GM19463 (cell line): ENCODE measurements around the gene DCP1B.

Experiments
- ATAC-seq: cut with Tn5 transposase; IDR thresholded peaks from one replicate; pipeline ENCODE4 v1.9.1; 2021; ENCODE audit warnings: mild to moderate bottlenecking, moderate library complexity; ENCODE audit not compliant: unreplicated experiment

The DCP1B gene

DNA sequence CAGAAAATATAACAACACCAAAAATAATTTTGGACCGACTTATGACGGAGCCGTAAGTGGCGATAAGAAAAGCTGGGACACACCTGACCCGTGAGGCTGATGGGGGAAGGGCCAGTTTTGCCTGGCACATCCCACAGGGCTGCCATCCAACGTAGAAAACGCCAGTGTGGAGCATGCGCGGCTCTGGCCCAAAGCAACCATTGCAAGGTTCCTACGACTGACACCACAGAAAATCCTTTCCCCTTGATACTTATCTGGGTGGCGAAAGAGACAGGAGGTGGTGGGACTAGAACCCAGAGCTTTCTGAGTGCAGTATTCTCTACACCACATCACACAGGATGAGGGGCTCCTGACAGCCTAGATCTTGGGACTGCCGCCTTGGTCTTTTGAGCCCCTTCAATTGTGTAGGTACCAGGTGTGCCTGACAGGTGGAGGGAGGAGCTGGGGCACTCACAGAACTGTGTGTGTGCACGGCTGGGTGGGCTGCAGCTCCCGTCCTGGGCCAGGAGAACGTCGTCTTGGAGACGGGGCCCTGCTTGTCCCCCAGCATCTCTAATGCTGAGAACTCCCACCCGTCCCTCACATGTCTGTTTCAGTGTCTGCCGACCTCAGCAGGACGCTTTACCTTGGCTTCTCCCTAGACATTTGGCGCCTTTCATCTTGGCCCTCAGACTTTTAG, 68.4 kb downstream of the DCP1B start:
- no peak for ATAC-seq

DNA sequence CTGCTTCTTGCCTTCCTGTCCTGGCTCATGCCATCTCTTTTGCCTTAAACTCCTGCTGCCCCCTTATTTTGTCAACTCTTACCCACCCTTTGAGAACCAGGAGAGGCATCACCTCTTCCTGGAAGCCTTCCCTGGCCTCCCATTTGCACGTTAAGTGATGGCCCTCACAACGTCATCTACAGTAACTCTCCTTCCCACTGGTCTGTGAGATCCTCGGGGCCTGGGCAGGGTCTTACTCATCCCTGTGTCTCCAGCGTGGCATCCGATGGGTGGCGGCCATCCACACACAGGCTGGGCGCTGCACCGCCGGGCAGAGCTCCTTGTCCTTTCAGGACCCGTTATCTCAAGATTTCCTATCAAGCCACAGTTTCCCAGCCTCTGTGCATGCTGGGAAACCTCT, 69.0 kb downstream of the DCP1B start:
- no peak for ATAC-seq

DNA sequence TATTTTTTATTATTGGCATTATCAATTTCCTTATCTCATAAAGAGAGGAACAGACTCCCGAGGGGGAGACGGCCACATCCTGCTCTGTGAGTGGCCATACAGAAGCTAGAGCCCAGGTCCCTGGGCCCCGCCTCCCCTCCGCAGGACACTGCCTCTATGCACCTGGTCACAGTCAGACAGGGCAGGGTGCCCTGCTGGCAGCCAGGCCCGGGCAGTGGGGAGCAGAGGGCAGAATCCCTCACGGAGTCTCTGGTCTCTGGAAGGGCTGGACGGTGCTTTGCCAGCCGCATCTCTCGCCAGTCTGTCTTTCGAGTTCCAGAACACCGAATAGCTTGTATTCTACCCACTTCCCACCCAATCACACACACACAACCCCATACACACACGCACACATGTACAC, 69.4 kb downstream of the DCP1B start:
- no peak for ATAC-seq

DNA sequence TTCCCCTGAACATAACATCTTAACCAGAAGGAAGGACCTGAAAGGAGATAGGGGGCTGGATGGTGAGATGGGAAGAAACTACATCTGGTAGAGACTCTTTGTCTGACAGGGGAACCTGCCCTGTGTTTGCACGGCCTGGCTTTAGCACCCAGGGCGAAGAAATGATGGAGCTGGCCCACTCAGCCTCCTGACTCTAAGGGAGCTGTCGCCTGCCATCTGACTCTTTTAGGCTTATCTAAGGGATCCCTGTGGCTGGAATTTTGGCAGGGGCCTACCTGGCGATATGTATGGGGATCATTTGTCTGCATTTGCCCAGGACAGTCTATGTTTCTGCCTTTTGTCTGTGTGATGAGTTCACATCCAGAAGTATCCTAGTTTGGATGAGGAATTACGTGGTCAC, 70.2 kb downstream of the DCP1B start:
- no peak for ATAC-seq

DNA sequence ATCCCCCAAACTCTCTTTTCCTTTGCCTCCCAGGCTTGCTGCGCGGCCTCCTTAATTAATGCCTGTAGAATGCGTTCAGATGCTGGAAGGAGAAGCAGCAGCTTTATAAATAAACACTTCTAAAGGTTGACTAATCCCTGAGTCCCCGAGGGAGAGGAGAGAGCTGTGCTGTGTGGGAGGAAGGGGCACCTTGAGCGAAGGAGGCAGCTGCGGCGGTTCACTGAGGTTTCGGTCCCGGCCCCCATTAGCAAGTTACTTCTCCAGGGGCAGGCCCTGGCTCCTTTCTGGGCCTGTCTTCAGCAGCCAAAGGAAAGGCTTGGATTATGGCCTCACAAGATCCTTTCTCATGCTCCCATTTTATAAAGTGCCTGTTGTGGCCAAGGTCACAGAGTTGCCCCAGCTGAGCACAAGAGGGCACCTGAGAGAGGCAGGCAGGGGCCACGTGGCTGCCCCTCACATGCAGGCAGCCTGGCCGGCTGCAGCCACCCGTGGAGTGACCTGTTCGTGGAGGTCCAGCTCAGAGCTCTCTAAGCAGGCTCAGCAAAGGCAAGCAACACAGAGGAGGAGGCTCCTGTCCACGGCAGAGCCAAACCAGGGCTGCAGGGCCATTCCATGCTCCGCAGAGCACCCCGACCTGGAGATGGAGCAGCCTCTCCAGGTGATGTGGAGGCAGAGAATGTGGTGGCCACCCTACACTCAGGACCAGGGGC, 70.8 kb downstream of the DCP1B start:
- ATAC-seq = peak; percentile 74

DNA sequence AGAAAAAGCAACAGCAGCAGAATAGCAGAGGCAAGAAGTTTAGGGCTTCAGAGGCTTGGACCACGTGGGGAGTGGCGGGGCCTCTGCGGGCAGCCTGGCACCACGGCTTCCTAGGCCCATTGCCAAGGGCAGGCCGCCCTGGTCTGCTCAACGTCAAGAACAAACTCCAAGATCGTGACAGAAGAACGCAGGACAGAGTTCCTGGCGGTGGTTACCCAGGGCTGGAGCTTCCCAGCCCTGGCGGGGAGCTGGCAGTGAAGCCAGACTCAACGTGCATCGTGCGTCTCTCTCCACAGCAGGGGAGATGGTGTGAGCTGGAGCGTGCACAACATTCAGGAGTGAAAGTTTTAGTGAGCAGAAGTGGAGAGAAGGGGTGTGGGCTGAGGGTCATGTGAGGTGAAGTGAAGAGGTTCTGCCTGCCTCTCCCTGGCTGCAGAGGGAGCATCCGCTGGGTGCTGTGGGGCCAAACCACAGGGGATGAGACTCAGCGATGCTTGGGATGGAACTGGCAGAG, 71.9 kb downstream of the DCP1B start:
- ATAC-seq = peak; percentile 39

DNA sequence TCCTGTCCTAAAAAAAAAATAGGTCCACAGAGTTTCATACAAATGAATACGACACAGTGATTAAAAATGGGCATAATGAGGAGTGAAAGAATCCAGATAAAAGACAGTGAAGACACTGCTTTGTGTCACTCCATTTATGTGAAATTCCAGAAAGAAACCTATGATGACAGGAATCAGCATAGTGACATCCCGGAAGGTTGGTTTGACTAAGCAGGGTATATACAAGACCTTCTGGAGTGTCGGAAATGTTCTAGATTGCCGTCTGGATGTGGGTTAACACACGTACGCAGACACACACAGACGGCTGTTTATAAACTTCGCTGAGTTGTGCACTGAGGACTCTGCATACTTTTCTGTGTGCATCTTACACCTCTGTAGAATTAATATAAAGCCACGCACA, 72.6 kb downstream of the DCP1B start:
- no peak for ATAC-seq

DNA sequence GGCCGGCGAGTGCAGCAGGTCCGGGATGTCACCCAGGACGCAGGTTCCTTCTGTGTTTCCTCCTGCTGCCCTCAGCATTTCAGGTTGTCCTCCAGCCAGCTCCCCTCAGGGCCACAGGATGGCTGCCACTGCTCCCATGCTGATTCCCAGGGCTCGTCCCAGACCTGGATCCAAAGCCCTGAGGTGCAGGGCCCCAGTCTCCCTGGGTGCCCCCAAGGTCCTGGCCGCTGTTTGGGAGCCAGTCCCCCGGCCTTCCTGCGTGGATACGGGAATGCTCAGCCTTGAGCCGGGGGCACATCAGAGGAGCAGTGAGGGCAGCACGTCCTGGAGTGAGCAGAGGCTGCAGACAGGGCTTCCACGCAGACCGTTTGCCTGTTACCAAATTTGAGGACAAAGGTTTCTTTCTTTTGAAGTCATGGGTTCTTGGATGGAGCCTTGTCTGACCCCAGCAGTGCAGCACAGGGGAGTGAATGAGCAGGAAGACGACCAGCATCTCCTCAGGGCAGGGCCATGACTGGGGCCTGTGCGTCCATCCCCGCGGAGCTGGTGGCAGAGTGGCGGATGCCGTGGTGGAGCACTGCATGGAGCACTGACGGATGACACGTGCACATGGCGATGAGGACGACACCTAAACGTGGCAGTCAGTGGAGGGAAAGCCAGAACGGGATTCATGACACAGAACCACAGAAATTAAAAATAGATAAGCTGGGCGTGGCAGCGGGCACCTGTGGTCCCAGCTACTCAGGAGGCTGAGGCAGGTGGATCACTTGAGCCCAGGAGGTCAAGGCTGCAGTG, 73.3 kb downstream of the DCP1B start:
- ATAC-seq = no peak

DNA sequence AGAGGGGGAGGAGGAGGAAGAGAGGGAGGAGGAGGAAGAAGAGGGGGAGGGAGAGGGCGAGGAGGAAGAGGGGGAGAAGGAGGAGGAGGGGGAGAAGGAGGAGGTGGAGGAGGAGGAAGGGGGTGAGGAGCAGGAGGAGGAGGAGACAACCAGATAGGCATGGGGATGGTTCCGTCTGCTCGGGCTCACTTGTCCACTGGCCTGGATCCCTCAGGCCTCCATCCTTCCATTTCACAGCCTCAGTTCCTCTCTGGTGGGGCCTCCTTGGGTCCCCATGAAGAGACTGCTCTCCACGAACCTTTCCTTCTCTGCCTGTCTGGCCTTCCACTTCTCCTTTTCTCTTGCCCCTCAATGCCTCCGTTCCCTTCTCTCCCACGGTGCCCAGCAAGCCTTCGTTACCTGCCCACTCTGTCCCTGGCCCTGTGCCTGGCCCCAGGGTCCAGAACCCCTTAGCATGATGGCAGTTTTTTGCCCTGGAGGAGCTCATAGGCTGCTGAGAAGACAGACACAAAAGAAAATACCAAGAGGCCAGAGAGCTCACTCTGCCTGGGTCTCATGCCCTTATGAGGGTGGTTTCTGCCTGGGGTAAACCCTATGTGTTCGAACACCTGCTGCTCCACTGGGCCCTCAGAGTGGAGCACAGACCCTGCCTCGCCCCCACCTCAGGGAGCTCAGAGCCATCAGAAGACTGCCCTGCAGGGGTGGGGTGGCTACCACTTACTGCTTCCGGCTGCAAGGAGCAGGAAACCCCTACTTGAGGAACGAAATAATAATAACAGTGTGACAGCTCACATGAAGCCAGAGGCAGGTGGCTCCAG, 74.1 kb downstream of the DCP1B start:
- no peak for ATAC-seq

DNA sequence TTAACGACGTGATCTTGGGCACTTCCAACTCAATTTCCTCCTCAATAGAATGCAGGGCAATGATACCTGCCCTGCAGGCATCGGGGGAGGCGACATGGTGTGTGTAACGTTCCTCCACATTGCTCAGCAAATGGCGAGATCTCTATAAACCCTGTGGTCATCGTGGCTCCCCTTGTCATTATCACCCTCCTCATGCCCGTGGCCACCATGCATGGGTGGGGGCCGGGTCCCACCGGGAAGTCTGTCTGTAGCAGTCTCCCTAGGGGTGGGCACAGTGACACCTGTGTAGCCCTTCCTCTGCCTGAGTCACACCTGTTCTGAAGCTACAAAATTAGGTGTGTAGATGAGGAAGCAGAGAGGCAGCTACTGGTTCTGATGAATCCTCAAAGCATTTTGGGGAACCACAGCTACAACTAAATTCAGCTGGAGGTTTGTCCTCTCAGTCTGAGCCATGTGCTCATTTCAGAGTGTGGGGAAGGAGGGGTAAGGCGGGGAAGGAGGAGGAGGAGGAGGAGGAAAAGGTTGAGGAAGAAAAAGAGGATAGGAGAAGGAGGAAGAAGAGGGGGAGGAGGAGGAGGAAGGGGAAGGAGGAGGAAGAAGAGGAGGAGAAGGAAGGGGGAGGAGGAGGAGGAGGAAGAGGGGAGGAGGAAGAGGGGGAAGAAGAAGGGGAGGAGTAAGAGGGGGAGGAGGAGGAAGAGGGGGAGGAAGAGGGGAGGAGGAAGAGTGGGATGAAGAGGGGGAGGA, 74.8 kb downstream of the DCP1B start:
- no peak for ATAC-seq

DNA sequence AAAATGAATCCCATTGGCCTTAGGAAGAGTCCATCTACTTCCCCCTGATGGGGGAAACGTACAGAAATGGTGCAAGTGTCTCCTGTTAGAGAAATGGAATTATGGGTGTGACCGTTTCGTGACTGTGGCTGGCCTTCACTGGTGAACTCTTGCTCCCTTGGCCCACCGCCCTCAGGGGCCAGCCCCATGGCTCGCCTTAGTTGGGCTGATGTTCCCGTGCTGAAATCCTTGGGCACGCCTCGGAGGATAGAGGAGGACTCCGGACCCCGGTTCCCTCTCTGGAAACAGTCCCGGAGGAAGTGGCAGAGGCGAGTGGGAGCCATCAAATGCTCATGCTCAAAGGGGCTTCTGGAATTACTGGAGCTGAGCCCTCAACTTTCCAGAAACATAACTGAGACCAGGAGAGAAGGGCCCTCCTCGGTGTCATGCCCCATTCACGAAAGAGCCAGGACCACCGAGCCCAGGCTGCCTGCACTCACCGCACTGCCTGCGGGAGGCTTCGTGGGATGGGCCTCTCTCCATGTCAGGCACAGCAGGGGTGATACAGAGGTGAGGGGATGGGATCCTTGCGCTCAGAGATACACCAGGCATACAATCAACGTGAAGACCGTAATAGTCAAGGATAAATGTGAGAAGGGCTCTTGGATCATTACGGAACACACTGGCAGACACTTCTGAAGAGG, 75.7 kb downstream of the DCP1B start:
- ATAC-seq = no peak

DNA sequence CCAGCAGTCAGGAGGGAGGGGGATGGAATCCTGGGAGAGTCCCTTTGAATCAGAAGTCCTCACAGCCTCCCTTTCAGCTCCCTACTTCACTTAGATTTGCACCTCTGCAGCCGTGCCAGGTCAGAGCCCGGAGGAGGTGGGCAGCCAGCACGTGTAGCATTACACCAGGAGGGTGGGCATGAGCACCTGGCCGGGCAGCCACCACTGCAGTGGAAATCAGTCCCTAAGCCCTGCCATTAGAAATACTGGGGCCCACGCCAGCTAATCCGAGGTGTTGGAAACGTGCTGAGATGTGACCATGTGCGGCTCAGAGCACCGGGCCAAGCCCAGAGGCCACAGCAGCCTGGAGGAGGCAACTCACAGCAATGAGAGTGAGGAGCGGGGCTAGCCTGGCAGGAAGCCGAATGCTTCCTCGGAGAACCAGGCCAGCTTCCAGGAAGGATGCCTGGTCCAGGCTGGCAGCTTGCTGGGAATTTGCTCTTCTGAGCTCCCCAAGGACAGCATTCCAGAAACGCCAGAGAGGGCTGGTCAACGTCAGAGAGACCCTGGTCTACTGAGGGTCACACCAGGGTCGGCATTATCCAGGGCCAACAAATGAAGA, 76.4 kb downstream of the DCP1B start:
- no peak for ATAC-seq

DNA sequence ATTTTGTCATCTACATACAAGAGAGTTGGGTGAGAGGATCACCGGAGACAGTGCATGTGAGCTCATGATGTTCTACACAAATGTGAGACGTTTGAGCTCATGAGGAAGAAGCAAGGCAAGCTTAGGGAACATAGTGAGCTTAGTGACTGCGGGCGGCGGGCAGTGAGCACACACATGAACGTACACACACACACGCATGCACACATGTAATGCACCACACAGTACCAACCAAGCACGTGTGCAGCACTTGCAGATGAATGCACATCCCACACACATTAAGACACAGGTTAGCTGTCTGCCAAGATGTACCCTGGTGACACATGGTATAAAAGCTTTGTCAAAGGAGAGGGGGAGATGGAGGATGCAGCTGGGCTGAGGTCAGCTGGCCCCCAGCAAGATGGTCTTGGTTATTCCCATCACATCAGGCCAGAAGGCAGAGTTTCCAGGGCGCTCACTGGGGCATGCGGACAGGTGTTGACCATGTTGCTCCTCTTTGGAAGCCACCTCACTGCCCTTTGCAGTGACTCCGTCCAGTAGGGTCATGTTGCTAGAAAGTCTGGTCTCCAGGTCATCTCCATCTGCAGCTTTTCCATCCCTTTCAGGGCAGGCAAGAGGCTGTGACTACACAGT, 77.1 kb downstream of the DCP1B start:
- no peak for ATAC-seq

DNA sequence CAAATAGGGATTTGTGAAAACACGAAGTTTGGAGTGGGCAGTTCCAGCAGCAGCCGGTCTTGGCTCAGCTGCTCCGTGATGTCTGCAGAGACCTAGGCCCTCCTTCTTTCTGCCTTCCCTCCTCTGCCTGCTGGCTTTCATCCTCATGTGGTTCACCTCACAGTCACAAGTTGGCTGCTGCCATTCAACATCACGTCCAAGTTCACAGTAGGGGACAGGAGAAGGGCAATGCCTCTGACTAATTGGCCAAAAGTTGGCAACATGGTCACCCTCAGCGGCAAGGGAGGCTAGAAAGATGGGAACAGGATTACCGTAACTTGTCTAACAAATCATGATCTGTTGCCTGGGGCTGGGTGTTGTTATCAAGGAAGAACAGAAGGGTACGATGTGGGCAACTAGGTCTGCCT, 78.0 kb downstream of the DCP1B start:
- ATAC-seq = no peak

DNA sequence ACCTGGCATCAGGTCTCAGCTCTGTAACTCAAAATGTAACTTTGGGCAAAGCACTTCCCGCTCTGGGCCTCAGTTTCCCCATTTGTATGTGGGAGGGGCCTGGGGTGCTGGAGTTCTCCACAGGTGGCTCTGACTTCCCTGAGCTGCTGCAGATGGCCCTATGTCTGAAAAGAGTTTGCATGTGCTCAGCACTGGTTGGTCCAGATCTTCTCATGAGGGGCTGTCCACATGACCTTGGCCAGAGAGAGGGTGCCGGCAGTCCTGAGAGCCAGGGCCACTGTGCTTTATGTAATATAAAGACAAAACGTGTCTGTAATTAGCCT, 78.6 kb downstream of the DCP1B start:
- ATAC-seq = no peak

DNA sequence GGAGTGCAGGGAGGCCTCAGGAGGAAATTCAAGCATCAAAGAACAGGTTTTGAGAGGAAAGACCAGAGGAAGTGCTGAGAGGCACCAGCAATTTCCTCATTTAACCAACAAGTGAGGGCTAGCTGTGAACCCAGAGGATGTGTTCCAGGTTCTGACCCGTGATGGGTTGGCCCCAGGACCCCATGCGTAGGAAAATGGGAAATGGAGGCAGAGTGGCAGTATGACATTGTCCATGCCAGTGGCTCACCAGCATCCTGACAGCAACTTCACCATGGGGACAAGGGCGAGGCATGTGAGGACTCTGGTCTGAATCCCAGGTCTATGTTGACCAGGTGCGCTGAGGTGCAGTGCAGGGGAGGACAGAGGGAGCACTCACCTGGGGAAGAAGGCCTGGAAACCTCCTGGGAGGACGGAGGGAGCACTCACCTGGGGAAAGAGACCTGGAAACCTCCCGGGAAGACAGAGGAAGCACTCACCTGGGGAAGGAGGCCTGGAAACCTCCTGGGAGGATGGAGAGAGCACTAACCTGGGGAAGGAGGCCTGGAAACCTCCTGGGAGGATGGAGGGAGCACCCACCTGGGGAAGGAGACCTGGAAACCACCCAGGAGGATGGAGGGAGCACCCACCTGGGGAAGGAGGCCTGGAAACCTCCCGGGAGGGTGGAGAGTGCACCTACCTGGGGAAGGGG, 79.1 kb downstream of the DCP1B start:
- no peak for ATAC-seq

DNA sequence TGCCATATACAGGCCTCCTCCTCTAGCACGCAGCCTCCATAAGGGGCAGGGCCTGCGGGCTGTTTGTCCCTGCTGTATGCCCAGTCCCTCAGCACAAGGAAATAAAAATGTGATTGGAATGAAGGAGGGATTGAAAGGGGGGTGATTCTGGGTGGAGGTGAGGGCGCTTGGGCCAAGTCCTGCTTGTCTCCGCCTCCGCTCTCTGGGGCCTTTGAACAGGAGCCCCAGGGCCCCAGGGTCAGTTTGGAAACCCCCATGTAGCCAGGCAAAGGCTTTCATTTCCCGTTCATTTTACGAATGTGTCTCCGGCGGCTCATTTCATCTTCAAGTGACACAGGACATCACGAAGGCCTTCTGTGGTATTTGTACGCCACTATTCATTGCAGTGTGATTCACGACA, 81.3 kb downstream of the DCP1B start:
- ATAC-seq = no peak

DNA sequence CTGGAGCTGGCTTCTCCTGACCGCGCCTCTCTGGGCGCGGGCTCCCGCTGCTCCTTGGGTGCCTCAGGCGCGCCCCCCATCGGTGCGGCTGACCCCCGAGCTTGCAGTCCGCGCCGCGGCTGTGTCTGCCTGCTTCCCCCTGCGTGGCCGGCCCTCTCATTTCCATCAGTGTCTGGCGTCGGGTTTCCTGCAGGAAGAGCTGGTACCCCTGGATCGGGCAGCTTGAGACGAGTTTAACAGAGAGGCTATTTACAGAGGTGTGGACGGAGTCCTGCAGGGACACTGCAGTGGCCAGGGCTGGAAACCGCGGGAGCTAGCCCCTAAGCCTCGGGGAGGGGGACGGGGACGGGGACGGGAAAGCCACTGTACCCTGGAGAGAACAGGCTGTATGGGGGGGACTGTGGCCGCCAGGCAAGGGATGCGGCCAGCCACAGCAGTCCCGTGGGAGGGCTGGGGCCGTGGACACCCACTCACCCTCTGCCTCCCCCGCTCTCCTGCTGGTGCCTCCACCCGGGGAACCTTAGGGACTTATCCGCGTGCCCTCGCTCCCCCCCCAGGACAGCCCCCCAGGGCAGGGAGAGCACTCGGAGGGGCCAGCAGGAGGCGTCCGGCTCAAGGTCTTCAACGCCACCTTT, 82.1 kb downstream of the DCP1B start:
- ATAC-seq = no peak
